SJCRH30 (cell line): ENCODE measurements around the gene FAM107B. TPM values are rescaled to one million over a fixed set of nuclear protein-coding genes. Genes with fewer than 3 reads are reported as not detected.
"Not testable (repeated sequence)": the region's sequence is repeated elsewhere in the genome, so short reads cannot be mapped to it uniquely, and the experiment has no call there.

Experiments used
- DNase-seq, 2 experiments: peaks; one replicate each; pipeline ENCODE4 v3.0.0-alpha.2; 2015 to 2020
- H3K27ac ChIP-seq: fragments of 250-450 bp; sonication (Bioruptor Pico); 2 replicates; pipeline ENCODE4 v1.5.1; 2020; ENCODE audit warnings: mild to moderate bottlenecking, moderate library complexity
- H3K27me3 ChIP-seq: fragments of 250-450 bp; sonication (Bioruptor Pico); 2 replicates; pipeline ENCODE4 v1.5.1; 2020; ENCODE audit warnings: mild to moderate bottlenecking, moderate library complexity
- H3K36me3 ChIP-seq: fragments of 250-450 bp; sonication (Bioruptor Pico); 2 replicates; pipeline ENCODE4 v1.5.1; 2020; ENCODE audit warnings: mild to moderate bottlenecking, moderate library complexity
- H3K4me1 ChIP-seq: fragments of 250-450 bp; sonication (Bioruptor Pico); 2 replicates; pipeline ENCODE4 v1.5.1; 2020; ENCODE audit warnings: mild to moderate bottlenecking, moderate library complexity
- H3K4me3 ChIP-seq: fragments of 250-450 bp; sonication (Bioruptor Pico); 2 replicates; pipeline ENCODE4 v1.5.1; 2020; ENCODE audit warnings: mild to moderate bottlenecking, moderate library complexity
- H3K9me3 ChIP-seq: fragments of 250-450 bp; sonication (Bioruptor Pico); replicated peaks from 2 replicates; pipeline ENCODE4 v1.5.1; 2020; ENCODE audit warnings: mild to moderate bottlenecking, moderate library complexity
- total RNA-seq: library from RNA; depleted of rRNA; stranded (reverse); fragments of >200 nt; shearing (Covaris generic); gene quantifications from 2 replicates; pipeline ENCODE4 v1.2.3, GENCODE V29; 2014

Gene FAM107B
- total RNA-seq, 1 experiment from 2014 or later = 21.7 TPM

- no peak for DNase-seq
- Histone ChIP-seq H3K4me1 (no peaks in the 10 kb centered on the region), H3K9me3 (no peaks in the 10 kb centered on the region), H3K27me3 (no peaks in the 10 kb centered on the region), H3K36me3 (no peaks in the 10 kb centered on the region), H3K27ac (no peak overlapping the region), H3K4me3 (no peak overlapping the region)
Observed at GRCh38 chr10:14728346-14728745, 46.4 kb downstream of the FAM107B start.

GRCh38 chr10:14727924-14728323 is 46.8 kb downstream of the FAM107B start:
- Histone ChIP-seq H3K36me3 (no peaks in the 10 kb centered on the region), H3K27me3 (no peaks in the 10 kb centered on the region), H3K4me1 (no peaks in the 10 kb centered on the region), H3K9me3 (no peaks in the 10 kb centered on the region), H3K27ac (no peak overlapping the region), H3K4me3 (no peak overlapping the region)
- DNase-seq = no peak

GRCh38 chr10:14727465-14727864 is 47.2 kb downstream of the FAM107B start:
- peak in 1 of 2 experiments; percentile 12 for DNase-seq
- Histone ChIP-seq H3K27ac (no peak overlapping the region), H3K4me3 (no peak overlapping the region), H3K36me3 (no peaks in the 10 kb centered on the region), H3K27me3 (no peaks in the 10 kb centered on the region), H3K9me3 (no peaks in the 10 kb centered on the region), H3K4me1 (no peaks in the 10 kb centered on the region)

- no peak for DNase-seq
Observed at GRCh38 chr10:14724931-14725330, 49.8 kb downstream of the FAM107B start.

GRCh38 chr10:14723052-14723689 is 51.5 kb downstream of the FAM107B start:
- DNase-seq = no peak
- Histone ChIP-seq H3K4me3 (no peak overlapping the region), H3K4me1 (no peaks in the 10 kb centered on the region)

More at GRCh38 chr10:14724931-14725330, 49.8 kb downstream of the FAM107B start:
- Histone ChIP-seq H3K27me3 (no peaks in the 10 kb centered on the region), H3K36me3 (no peaks in the 10 kb centered on the region), H3K9me3 (no peaks in the 10 kb centered on the region), H3K4me1 (no peaks in the 10 kb centered on the region), H3K27ac (no peak overlapping the region), H3K4me3 (no peak overlapping the region)

GRCh38 chr10:14717552-14717951 is 57.1 kb downstream of the FAM107B start:
- Histone ChIP-seq H3K27ac (no peak overlapping the region), H3K36me3 (no peaks in the 10 kb centered on the region), H3K27me3 (no peaks in the 10 kb centered on the region), H3K4me3 (no peak overlapping the region), H3K4me1 (peaks cover 8% of the 10 kb centered on the region; the same call in 1 of the 2 replicates), H3K9me3 (no peaks in the 10 kb centered on the region)
- no peak for DNase-seq

More at GRCh38 chr10:14723052-14723689, 51.5 kb downstream of the FAM107B start:
- no peak overlapping the region for H3K27ac ChIP-seq
- no peaks in the 10 kb centered on the region for H3K9me3 ChIP-seq
- H3K27me3 ChIP-seq = no peaks in the 10 kb centered on the region
- no peaks in the 10 kb centered on the region for H3K36me3 ChIP-seq

- peak; percentile 12 to 35 for DNase-seq
- Histone ChIP-seq H3K27ac (no peak overlapping the region), H3K4me3 (no peak overlapping the region), H3K27me3 (no peaks in the 10 kb centered on the region), H3K9me3 (no peaks in the 10 kb centered on the region), H3K4me1 (peaks cover 8% of the 10 kb centered on the region; the same call in 1 of the 2 replicates), H3K36me3 (no peaks in the 10 kb centered on the region)
Observed at GRCh38 chr10:14712991-14713424, 61.7 kb downstream of the FAM107B start.

- not testable (repeated sequence) for H3K27ac ChIP-seq, H3K9me3 ChIP-seq, H3K36me3 ChIP-seq, H3K4me1 ChIP-seq, H3K4me3 ChIP-seq, H3K27me3 ChIP-seq, DNase-seq
Observed at GRCh38 chr10:14709344-14709743, 65.4 kb downstream of the FAM107B start.

- no peak overlapping the region for H3K27ac ChIP-seq
- H3K36me3 ChIP-seq = no peaks in the 10 kb centered on the region
- H3K4me1 ChIP-seq = no peaks in the 10 kb centered on the region
- H3K4me3 ChIP-seq = no peak overlapping the region
- no peak for DNase-seq
- H3K9me3 ChIP-seq = no peaks in the 10 kb centered on the region
- no peaks in the 10 kb centered on the region for H3K27me3 ChIP-seq
Observed at GRCh38 chr10:14707481-14707880, 67.2 kb downstream of the FAM107B start.

GRCh38 chr10:14705548-14706230 is 69.0 kb downstream of the FAM107B start:
- no peak overlapping the region for H3K4me3 ChIP-seq
- H3K27ac ChIP-seq = no peak overlapping the region
- no peaks in the 10 kb centered on the region for H3K4me1 ChIP-seq
- no peaks in the 10 kb centered on the region for H3K36me3 ChIP-seq
- H3K27me3 ChIP-seq = no peaks in the 10 kb centered on the region
- DNase-seq = no peak
- no peaks in the 10 kb centered on the region for H3K9me3 ChIP-seq

- Histone ChIP-seq H3K36me3 (no peaks in the 10 kb centered on the region), H3K9me3 (no peaks in the 10 kb centered on the region), H3K4me1 (no peaks in the 10 kb centered on the region), H3K27me3 (no peaks in the 10 kb centered on the region), H3K4me3 (no peak overlapping the region), H3K27ac (no peak overlapping the region)
- DNase-seq = no peak
Observed at GRCh38 chr10:14703631-14704001, 71.1 kb downstream of the FAM107B start.

GRCh38 chr10:14701466-14701865 is 73.2 kb downstream of the FAM107B start:
- Histone ChIP-seq H3K9me3 (no peaks in the 10 kb centered on the region), H3K4me3 (no peak overlapping the region), H3K27ac (no peak overlapping the region), H3K36me3 (no peaks in the 10 kb centered on the region), H3K27me3 (no peaks in the 10 kb centered on the region), H3K4me1 (no peaks in the 10 kb centered on the region)
- DNase-seq = no peak

- Histone ChIP-seq H3K4me1 (no peaks in the 10 kb centered on the region), H3K9me3 (no peaks in the 10 kb centered on the region), H3K36me3 (no peaks in the 10 kb centered on the region), H3K27ac (no peak overlapping the region), H3K27me3 (no peaks in the 10 kb centered on the region), H3K4me3 (no peak overlapping the region)
- no peak for DNase-seq
Observed at GRCh38 chr10:14700546-14700945, 74.2 kb downstream of the FAM107B start.

GRCh38 chr10:14699482-14699881 is 75.2 kb downstream of the FAM107B start:
- no peak for DNase-seq
- Histone ChIP-seq H3K27me3 (no peaks in the 10 kb centered on the region), H3K9me3 (no peaks in the 10 kb centered on the region), H3K36me3 (no peaks in the 10 kb centered on the region), H3K4me3 (no peak overlapping the region), H3K27ac (no peak overlapping the region), H3K4me1 (no peaks in the 10 kb centered on the region)

- no peaks in the 10 kb centered on the region for H3K4me1 ChIP-seq
- H3K4me3 ChIP-seq = no peak overlapping the region
- H3K9me3 ChIP-seq = no peaks in the 10 kb centered on the region
- H3K36me3 ChIP-seq = no peaks in the 10 kb centered on the region
- no peaks in the 10 kb centered on the region for H3K27me3 ChIP-seq
- no peak overlapping the region for H3K27ac ChIP-seq
- no peak for DNase-seq
Observed at GRCh38 chr10:14698829-14699170, 75.9 kb downstream of the FAM107B start.
